K562 (cell line): ENCODE data around the gene DLK2. TPM values are rescaled to one million over a fixed set of nuclear protein-coding genes. Genes with fewer than 3 reads are reported as not detected.

ENCODE experiments used
- CREB1 ChIP-seq, 2 experiments: sonication (generic) in 1 of 2; formaldehyde crosslinking in 1 of 2; IDR thresholded peaks; 2 replicates each; pipeline versions ENCODE4 v1.6.1 to v1.8.0; 2012 to 2022; ENCODE audit warnings: inconsistent platforms in 1 of 2, mild to moderate bottlenecking in 1 of 2, missing genetic modification reagents in 1 of 2, moderate library complexity in 1 of 2
- EP400 ChIP-seq: fragments of 450-650 bp; IDR thresholded peaks from 2 replicates; pipeline ENCODE4 v1.6.1; 2017; ENCODE audit warnings: antibody characterized with exemption, mild to moderate bottlenecking, moderate library complexity
- ETV1 ChIP-seq: fragments of 450-650 bp; conservative IDR thresholded peaks from 2 replicates; pipeline ENCODE4 v1.6.1; 2016; ENCODE audit warnings: missing genetic modification characterization, control low read depth, low read depth, missing compliant biosample characterization
- FOXM1 ChIP-seq, 2 experiments: fragments of 450-650 bp in 1 of 2; sonication (generic) in 1 of 2; formaldehyde crosslinking in 1 of 2; IDR thresholded peaks; 2 replicates each; pipeline versions ENCODE4 v1.6.1 to v1.9.0; 2017 to 2022; ENCODE audit warnings: low read depth in 2 of 2, mild to moderate bottlenecking in 2 of 2, missing genetic modification reagents in 1 of 2, moderate library complexity in 1 of 2
- HMGXB4 ChIP-seq: sonication (generic); formaldehyde crosslinking; IDR thresholded peaks from 2 replicates; pipeline ENCODE4 v1.8.1; 2023; ENCODE audit warnings: mild to moderate bottlenecking, missing genetic modification reagents
- MCM3 ChIP-seq: fragments of 450-650 bp; IDR thresholded peaks from 2 replicates; pipeline ENCODE4 v1.6.1; 2016
- MXI1 ChIP-seq: IDR thresholded peaks from 2 replicates; pipeline ENCODE4 v1.6.1; 2011; ENCODE audit warnings: low read depth, mild to moderate bottlenecking, improper control_type of control experiment, low read length
- POLR2G ChIP-seq: fragments of 200-400 bp; formaldehyde crosslinking; IDR thresholded peaks from 2 replicates; pipeline ENCODE4 v1.6.1; 2017; ENCODE audit warnings: low read depth, mild to moderate bottlenecking, antibody characterized with exemption, low read length, moderate library complexity
- RBFOX2 ChIP-seq: fragments of 200-400 bp; formaldehyde crosslinking; IDR thresholded peaks from 2 replicates; pipeline ENCODE4 v1.6.1; 2017; ENCODE audit warnings: low read depth, mild to moderate bottlenecking, low read length, moderate library complexity
- SIN3B ChIP-seq: fragments of 450-650 bp; IDR thresholded peaks from 2 replicates; pipeline ENCODE4 v1.6.1; 2017; ENCODE audit warnings: low read depth, mild to moderate bottlenecking, moderate library complexity
- SREBF1 ChIP-seq: fragments of 150-350 bp; IDR thresholded peaks from 2 replicates; pipeline ENCODE4 v1.6.1; 2014; ENCODE audit warnings: antibody characterized with exemption, low read depth, low read length, borderline replicate concordance
- TBP ChIP-seq: optimal IDR thresholded peaks from 2 replicates; pipeline ENCODE3; 2011; ENCODE audit warnings: low read depth, low read length, improper control_type of control experiment
- polyA plus RNA-seq, 8 experiments: library from polyadenylated mRNA; depleted of rRNA in 4 of 8; stranded (reverse) in 5 of 8; unstranded in 3 of 8; fragments of >200 nt; fragmentation: Nextera tagmentation in 2 of 8; fragmentation: Illumina TruSeq in 1 of 8; extraction: Ambion mirVana in 2 of 8; extraction: Trizol in 1 of 8; gene quantifications; 2 replicates each; pipeline versions ENCODE4 v1.2.1 to v1.2.3, GENCODE V29; 2011 to 2014; ENCODE audit warnings: inconsistent platforms in 1 of 8, missing spikeins in 1 of 8
- total RNA-seq, 7 experiments: library from RNA; depleted of rRNA in 6 of 7; stranded (reverse); fragments of >200 nt in 6 of 7; fragmentation: Illumina TruSeq in 2 of 7; extraction: Trizol in 2 of 7; gene quantifications; 2 replicates each; pipeline versions ENCODE4 v1.2.1 to v1.2.3, GENCODE V29; 2011 to 2021; ENCODE audit warnings: low replicate concordance in 1 of 7
- TF ChIP-seq, protein P1 (sequence below): IDR thresholded peaks from 2 replicates; pipeline ENCODE4 v1.6.1; 2011; ENCODE audit not compliant: insufficient read length; ENCODE audit errors: extremely low read depth
- TF ChIP-seq, protein P2 (sequence below): sonication (generic); formaldehyde crosslinking; IDR thresholded peaks from 2 replicates; pipeline ENCODE4 v1.8.0; 2022; ENCODE audit warnings: mild to moderate bottlenecking, missing genetic modification reagents, borderline replicate concordance
- TF ChIP-seq, protein P3 (sequence below): fragments of 250-450 bp; sonication (Bioruptor Pico); IDR thresholded peaks from 2 replicates; pipeline ENCODE4 v1.9.0; 2021; ENCODE audit warnings: mild to moderate bottlenecking, inconsistent platforms

DLK2 gene
- total and polyA plus RNA-seq, 9 of the 15 experiments (the other 6 are each of a cell fraction or from before 2014, with no cell fraction given), result 0.11 to 0.53 (median 0.29) TPM; not detected in 3

GRCh38 chr6:43427406-43428111, 27.8 kb downstream of the DLK2 start, which contains the start of gene ABCC10 (continued):
- TF ChIP-seq ETV1 (tag) (peak; percentile 76), RBFOX2 (peak; percentile 92), HMGXB4 (CRISPR knock-in tag) (peak; percentile 67; the same call in 1 of the 2 replicates), CREB1 (IDR thresholded peaks at IDR 0.05) (peak; percentile 87; the same call in 1 of the 2 replicates), CREB1 (CRISPR knock-in tag; IDR thresholded peaks at IDR 0.05) (peak; percentile 82), MCM3 (no peak), POLR2G (peak; percentile 93), SIN3B (peak; percentile 28; the same call in 1 of the 2 replicates), TBP (peak; percentile 76), EP400 (peak; percentile 90), MXI1 (0 out of 2 replicates have a peak, but pooled peaks have one; percentile 14), SREBF1 (0 out of 2 replicates have a peak, but pooled peaks have one; percentile 59), FOXM1 (IDR thresholded peaks at IDR 0.05; ENCODE audit: low read depth) (no peak), FOXM1 (CRISPR knock-in tag; IDR thresholded peaks at IDR 0.05; ENCODE audit: low read depth) (peak; percentile 87; the same call in 1 of the 2 replicates)
- TF ChIP-seq, protein P1, sequence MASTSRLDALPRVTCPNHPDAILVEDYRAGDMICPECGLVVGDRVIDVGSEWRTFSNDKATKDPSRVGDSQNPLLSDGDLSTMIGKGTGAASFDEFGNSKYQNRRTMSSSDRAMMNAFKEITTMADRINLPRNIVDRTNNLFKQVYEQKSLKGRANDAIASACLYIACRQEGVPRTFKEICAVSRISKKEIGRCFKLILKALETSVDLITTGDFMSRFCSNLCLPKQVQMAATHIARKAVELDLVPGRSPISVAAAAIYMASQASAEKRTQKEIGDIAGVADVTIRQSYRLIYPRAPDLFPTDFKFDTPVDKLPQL, result no peak
- TF ChIP-seq, protein P2, sequence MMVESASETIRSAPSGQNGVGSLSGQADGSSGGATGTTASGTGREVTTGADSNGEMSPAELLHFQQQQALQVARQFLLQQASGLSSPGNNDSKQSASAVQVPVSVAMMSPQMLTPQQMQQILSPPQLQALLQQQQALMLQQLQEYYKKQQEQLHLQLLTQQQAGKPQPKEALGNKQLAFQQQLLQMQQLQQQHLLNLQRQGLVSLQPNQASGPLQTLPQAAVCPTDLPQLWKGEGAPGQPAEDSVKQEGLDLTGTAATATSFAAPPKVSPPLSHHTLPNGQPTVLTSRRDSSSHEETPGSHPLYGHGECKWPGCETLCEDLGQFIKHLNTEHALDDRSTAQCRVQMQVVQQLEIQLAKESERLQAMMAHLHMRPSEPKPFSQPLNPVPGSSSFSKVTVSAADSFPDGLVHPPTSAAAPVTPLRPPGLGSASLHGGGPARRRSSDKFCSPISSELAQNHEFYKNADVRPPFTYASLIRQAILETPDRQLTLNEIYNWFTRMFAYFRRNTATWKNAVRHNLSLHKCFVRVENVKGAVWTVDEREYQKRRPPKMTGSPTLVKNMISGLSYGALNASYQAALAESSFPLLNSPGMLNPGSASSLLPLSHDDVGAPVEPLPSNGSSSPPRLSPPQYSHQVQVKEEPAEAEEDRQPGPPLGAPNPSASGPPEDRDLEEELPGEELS, result no peak
- TF ChIP-seq, protein P3, sequence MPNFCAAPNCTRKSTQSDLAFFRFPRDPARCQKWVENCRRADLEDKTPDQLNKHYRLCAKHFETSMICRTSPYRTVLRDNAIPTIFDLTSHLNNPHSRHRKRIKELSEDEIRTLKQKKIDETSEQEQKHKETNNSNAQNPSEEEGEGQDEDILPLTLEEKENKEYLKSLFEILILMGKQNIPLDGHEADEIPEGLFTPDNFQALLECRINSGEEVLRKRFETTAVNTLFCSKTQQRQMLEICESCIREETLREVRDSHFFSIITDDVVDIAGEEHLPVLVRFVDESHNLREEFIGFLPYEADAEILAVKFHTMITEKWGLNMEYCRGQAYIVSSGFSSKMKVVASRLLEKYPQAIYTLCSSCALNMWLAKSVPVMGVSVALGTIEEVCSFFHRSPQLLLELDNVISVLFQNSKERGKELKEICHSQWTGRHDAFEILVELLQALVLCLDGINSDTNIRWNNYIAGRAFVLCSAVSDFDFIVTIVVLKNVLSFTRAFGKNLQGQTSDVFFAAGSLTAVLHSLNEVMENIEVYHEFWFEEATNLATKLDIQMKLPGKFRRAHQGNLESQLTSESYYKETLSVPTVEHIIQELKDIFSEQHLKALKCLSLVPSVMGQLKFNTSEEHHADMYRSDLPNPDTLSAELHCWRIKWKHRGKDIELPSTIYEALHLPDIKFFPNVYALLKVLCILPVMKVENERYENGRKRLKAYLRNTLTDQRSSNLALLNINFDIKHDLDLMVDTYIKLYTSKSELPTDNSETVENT (CRISPR knock-in tag), result peak; percentile 66; the same call in 1 of the 2 replicates
